ENCODE data around the gene FIGN. TPM values are rescaled to one million over a fixed set of nuclear protein-coding genes. Genes with fewer than 3 reads are reported as not detected.
A peak's percentile ranks its signal among the peaks of the same experiment; 100 is the strongest.

Gene FIGN
- total RNA-seq, 2 donors from 2014 or later, result 18.6 to 20.5 TPM

DNA sequence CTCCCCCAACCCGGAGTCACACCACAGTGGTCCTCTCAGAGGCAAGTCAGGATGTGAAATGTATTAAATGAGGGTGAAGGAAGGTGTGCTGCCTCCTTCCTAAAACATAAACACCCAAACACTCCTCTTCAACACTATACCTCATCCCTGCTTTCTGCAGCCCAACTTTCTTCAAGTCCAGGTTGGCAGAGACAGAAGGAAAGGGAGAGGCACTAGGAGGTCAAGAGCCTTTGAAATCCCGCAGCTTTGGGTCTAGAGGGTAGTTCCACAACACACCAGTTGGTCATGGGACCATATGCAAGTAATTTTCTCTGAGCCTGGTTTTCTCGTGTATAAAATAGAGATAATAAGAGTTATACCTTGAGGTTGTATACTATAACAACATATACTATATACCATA is 38.4 kb downstream of the FIGN start:
- Histone ChIP-seq H3K36me3 (ENCODE audit: control insufficient read depth, insufficient read depth, low read length) (no peaks in the 10 kb centered on the region), H3K9me3 (ENCODE audit: control insufficient read depth, low read length) (no peaks in the 10 kb centered on the region), H3K4me3 (ENCODE audit: low read length) (no peak overlapping the region), H3K4me1 (ENCODE audit: control insufficient read depth, insufficient read depth, low read length) (no peaks in the 10 kb centered on the region), H3K27ac (ENCODE audit: low read depth, low read length) (no peak overlapping the region), H3K27me3 (ENCODE audit: control insufficient read depth, insufficient read depth, low read length, poor library complexity, severe bottlenecking) (peaks cover 12% of the 10 kb centered on the region), H3K9ac (ENCODE audit: extremely low read depth, low read length, poor library complexity, severe bottlenecking) (no peak overlapping the region)
- no peak overlapping the region for H3K4me3 Mint-ChIP-seq
- WGBS, 2 experiments (ENCODE audit: insufficient coverage in 1 of 2, insufficient read length in 1 of 2), result 49% methylated on average over 2 of the region's 3 CpGs; no CpG with 5 or more reads in 1 of the 2 experiments
- DNase-seq, result no peak
- no peaks in the 10 kb centered on the region for H3K27me3 Mint-ChIP-seq (ENCODE audit: insufficient read depth)
- H3K27ac Mint-ChIP-seq, result no peak overlapping the region
- TF ChIP-seq, protein P1, sequence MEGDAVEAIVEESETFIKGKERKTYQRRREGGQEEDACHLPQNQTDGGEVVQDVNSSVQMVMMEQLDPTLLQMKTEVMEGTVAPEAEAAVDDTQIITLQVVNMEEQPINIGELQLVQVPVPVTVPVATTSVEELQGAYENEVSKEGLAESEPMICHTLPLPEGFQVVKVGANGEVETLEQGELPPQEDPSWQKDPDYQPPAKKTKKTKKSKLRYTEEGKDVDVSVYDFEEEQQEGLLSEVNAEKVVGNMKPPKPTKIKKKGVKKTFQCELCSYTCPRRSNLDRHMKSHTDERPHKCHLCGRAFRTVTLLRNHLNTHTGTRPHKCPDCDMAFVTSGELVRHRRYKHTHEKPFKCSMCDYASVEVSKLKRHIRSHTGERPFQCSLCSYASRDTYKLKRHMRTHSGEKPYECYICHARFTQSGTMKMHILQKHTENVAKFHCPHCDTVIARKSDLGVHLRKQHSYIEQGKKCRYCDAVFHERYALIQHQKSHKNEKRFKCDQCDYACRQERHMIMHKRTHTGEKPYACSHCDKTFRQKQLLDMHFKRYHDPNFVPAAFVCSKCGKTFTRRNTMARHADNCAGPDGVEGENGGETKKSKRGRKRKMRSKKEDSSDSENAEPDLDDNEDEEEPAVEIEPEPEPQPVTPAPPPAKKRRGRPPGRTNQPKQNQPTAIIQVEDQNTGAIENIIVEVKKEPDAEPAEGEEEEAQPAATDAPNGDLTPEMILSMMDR (conservative IDR thresholded peaks at IDR 0.05), result no peak
- H3K36me3 Mint-ChIP-seq (ENCODE audit: low read depth), result no peaks in the 10 kb centered on the region
- peaks cover 29% of the 10 kb centered on the region for H3K4me1 Mint-ChIP-seq
- H3K9me3 Mint-ChIP-seq, result no peaks in the 10 kb centered on the region

DNA sequence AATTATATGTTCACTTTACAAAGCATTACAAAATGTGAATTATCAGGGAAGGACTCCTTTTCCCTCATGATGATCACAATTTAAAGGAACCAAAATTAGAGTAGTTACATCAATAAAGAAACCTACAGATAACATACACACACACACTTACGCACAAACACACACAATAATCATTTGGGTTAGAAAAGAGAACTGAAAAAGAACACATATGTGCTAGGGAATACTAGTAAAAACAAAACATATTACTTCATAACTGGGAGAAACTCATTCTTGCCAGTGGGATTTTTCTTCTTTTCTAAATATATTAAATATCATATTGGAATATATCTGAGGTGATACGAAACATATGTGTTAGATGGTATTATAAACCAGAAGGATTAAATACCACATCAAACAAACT is 42.3 kb downstream of the FIGN start:
- Histone ChIP-seq H3K27ac (ENCODE audit: low read depth, low read length) (no peak overlapping the region), H3K9me3 (ENCODE audit: control insufficient read depth, low read length) (no peaks in the 10 kb centered on the region), H3K36me3 (ENCODE audit: control insufficient read depth, insufficient read depth, low read length) (no peaks in the 10 kb centered on the region), H3K27me3 (ENCODE audit: control insufficient read depth, insufficient read depth, low read length, poor library complexity, severe bottlenecking) (no peaks in the 10 kb centered on the region), H3K9ac (ENCODE audit: extremely low read depth, low read length, poor library complexity, severe bottlenecking) (no peak overlapping the region), H3K4me1 (ENCODE audit: control insufficient read depth, insufficient read depth, low read length) (no peaks in the 10 kb centered on the region), H3K4me3 (ENCODE audit: low read length) (no peak overlapping the region)
- TF ChIP-seq, protein P1 (conservative IDR thresholded peaks at IDR 0.05), result no peak
- H3K36me3 Mint-ChIP-seq (ENCODE audit: low read depth), result no peaks in the 10 kb centered on the region
- peaks cover 14% of the 10 kb centered on the region for H3K4me1 Mint-ChIP-seq
- no peaks in the 10 kb centered on the region for H3K27me3 Mint-ChIP-seq (ENCODE audit: insufficient read depth)
- 100% methylated on average over 1 of the region's 2 CpGs for WGBS, 2 experiments (ENCODE audit: insufficient coverage in 1 of 2, insufficient read length in 1 of 2)
- no peak for DNase-seq
- H3K9me3 Mint-ChIP-seq, result no peaks in the 10 kb centered on the region
- H3K27ac Mint-ChIP-seq, result no peak overlapping the region
- H3K4me3 Mint-ChIP-seq, result no peak overlapping the region

DNA sequence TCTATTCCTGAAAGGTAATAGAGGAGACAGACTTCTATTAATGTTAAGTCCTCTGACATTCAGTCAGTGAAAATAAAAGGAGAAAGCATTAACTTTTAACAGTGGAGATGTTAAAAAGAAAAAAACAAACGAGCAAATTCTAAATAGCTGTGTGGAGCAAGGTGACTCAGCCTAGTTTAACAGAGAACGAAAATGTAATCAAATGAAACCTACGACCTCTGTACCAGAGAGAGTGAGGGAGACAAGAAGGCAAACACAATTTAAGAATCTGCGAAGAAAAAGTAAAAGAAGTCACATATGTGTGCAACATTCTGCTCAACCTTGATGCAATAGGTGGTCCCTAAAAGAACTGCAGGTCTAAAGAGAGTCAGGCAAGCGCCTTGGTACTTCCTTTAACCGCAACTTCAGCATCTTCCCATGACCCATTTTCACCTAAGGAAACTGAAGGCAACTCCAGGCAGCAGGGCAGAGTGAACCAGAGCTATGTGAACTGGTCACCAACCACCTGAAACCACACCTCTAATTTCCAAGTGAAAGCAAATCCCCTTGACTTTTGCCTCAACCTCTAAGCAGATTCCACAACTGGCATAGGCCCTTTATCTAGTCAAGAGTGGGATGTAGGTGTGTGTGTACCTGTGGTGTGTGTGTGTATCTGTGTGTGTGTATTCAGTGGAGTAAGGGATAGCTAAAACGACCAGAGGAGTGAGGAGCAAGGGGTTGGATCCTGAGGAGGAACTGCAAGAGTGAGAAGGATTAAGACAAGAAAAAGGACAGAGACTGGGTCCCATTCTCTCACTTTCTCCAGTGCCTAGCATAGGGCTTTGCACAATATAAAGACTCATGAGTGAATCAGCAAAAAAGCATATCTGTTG is 43.0 kb downstream of the FIGN start:
- Histone ChIP-seq H3K27ac (ENCODE audit: low read depth, low read length) (no peak overlapping the region), H3K27me3 (ENCODE audit: control insufficient read depth, insufficient read depth, low read length, poor library complexity, severe bottlenecking) (no peaks in the 10 kb centered on the region), H3K9me3 (ENCODE audit: control insufficient read depth, low read length) (no peaks in the 10 kb centered on the region), H3K36me3 (ENCODE audit: control insufficient read depth, insufficient read depth, low read length) (no peaks in the 10 kb centered on the region), H3K9ac (ENCODE audit: extremely low read depth, low read length, poor library complexity, severe bottlenecking) (no peak overlapping the region), H3K4me1 (ENCODE audit: control insufficient read depth, insufficient read depth, low read length) (no peaks in the 10 kb centered on the region), H3K4me3 (ENCODE audit: low read length) (no peak overlapping the region)
- Mint-ChIP-seq H3K9me3 (no peaks in the 10 kb centered on the region), H3K4me1 (peaks cover 8% of the 10 kb centered on the region), H3K4me3 (no peak overlapping the region), H3K27ac (peak overlapping the region; percentile 33), H3K27me3 (ENCODE audit: insufficient read depth) (no peaks in the 10 kb centered on the region), H3K36me3 (ENCODE audit: low read depth) (no peaks in the 10 kb centered on the region)
- 87 to 90% methylated on average over 6 to 7 of the region's 7 CpGs for WGBS, 2 experiments (ENCODE audit: insufficient coverage in 1 of 2, insufficient read length in 1 of 2)
- peak; percentile 55 for DNase-seq
- TF ChIP-seq, protein P1 (conservative IDR thresholded peaks at IDR 0.05), result no peak

Measured in endodermal cell (in vitro differentiated cells).